ENCODE measurements around the gene SLC25A12.

DNA sequence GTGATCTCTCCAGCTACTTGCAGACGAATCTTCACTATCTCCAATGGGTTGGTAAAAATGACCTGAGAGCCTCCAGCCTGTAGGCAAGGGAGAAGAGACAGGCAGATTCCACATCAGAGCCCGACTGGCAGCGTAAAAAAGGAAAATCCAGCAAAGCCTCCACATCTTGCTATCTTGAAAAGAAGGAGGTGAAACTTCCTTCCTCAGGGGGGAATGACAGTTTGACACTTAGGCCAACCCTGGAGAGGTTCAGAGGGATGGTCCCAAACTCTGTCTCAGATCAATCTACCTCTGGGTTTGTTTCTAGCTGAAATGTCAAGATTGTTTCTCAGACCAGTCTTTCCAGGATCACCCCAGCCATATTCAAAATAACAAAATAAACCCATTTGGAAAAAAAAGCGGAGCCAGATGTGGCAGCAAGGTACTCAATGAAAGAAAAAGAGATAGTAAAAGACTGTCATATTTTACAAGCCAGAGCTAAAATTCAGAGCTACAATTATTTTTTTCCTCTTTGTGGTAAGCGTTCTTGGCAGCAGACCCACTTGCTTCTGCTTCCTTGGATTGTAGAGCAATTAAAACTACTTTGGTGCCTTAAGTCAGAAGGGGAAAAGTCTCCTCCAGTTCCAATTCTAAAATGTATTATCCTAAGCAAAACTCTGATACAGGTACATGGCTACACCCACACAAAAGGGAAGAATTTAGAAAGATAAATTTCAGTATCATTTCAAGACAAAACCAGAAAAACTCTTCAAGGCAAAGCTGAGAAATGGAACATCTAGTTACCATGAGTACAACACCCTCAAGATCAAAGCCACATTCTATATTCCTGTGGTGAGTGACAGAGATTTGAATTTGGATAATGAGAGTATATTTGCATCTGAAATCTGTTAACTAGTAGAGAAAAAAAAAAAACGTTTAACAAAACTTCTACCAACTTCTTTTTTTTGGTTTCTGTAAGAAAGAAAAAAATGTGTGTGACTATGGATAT lies 100.1 kb downstream of the SLC25A12 start:
- no peak for TF ChIP-seq POLR2A (IDR thresholded peaks at IDR 0.05; ENCODE audit: low read depth, low read length)
- no peak for TF ChIP-seq POLR2AphosphoS5 (IDR thresholded peaks at IDR 0.05; ENCODE audit: low read depth, low read length)
